GM21390 (cell line): ENCODE data around the gene CYP4A22.
"Not testable (repeated sequence)": the region's sequence is repeated elsewhere in the genome, so short reads cannot be mapped to it uniquely, and the experiment has no call there.

Experiments
- ATAC-seq: cut with Tn5 transposase; IDR thresholded peaks from one replicate; pipeline ENCODE4 v1.9.1; 2021; ENCODE audit not compliant: unreplicated experiment

CYP4A22 gene

GRCh38 chr1:47137198-47137597 is at the start of gene CYP4A22:
TSS of gene CYP4A22 (plus strand) at chr1:47137441. CDS start at chr1:47137486, 45 bp downstream.
- no peak for ATAC-seq

DNA sequence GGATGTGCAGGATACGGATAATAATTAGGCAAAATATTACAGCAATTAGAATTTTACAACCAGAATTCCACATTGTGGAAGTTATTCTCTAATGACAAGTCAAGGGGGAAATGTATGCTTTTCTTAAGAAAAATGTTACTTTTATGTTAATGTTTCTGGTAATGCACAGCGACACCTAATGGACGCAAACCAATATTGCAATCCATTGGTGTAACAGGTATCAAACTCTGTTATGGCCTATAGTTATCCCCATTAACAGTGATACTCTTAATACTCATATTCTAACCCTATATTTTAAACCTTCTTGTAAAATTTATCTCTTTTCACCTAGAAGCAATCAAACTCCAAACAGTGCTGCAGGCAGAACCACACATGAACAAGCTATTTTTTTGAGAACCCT is 47.9 kb upstream of the CYP4A22 start:
- ATAC-seq = not testable (repeated sequence)

DNA sequence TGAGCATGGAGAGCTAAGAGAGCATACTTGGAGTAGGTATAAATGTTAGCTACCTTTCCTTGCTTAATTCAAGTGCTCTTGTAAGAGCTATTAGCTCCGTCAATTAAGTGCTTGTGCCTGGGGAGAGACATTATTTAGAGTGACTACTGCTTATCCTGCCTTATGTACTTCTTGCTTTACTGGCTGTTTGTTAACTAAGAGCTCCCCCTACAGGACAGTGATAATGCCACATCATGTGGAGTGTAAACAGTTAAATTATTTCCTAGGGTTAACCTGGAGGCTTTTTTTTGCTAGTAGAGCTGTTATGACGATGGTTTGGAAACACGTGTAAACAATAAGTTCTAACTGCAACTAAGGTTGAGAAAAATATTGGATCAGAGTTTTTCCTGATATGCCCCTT is 45.8 kb upstream of the CYP4A22 start:
- not testable (repeated sequence) for ATAC-seq

GRCh38 chr1:47104816-47105215 is 32.4 kb upstream of the CYP4A22 start:
- ATAC-seq = no peak

DNA sequence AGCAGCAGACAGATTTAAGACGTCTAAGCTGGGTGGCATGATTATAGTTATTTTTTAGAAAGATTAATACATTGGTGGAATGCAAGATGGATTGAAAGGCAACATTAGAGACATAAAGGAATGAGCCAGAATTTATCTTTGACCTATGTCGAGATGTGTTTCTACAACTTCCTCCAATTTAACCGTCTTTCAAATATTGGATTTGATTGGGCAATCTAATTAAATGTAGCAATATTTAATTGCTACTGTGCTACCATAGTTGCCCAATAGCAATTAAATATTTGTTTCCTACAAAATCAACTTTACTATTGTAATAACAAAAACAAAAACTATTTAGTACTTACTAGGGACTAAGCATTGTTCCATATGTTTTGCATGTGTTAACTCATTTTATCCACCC is 30.4 kb upstream of the CYP4A22 start:
- no peak for ATAC-seq

DNA sequence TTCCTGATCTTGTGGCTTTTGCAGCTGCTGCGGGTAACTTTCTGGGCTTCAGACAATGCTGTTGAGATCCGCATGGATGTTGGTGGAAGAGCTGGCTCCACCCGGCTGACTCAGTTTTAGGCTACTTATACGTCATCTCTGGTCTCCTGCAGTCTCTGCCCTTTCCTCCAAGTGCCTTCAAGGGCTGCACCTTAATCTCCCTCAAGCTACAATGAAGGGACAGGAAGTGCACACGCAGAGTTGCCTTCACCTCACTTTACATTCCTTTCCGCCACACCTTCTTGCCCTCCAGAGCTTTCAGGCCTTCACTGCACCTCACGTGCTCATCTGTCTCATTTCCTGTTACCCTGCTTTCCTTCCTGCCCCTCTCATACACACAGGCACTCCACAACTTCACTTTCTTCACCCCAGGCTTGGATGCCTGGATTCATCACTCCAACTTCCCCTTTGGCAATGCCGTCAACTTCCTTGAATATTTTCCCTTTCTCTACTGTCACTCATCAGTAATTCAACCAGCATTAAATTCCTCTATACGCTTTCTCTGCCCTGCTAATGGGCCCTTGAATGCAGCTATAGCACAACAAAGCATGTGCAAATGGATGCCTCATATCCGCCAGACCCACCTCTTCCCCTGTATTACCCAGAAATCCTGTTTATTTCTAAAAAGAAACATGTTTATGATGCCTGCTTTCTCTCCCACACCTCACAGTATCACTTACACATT is 29.2 kb upstream of the CYP4A22 start:
- not testable (repeated sequence) for ATAC-seq

- ATAC-seq = not testable (repeated sequence)
Measured at GRCh38 chr1:47109482-47109881, 27.8 kb upstream of the CYP4A22 start.

DNA sequence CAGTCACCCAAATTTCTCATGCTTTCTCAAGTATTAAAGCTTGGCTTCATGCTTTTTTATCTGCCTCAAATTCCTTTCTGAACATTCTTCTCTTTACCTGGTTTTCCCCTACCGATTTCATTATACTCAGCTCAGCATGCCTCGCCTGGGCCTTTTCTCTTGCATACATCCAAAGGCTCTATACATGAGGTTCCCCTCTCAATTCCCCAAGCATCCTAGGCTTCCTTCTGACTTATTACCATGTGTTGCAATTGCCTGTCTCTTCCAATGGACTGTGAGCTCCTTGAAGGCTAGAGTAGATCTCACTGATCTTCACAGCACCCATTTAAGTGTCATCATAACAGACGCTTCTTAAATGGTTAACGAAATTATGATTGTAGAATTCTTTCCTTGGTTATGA is 24.1 kb upstream of the CYP4A22 start:
- no peak for ATAC-seq

GRCh38 chr1:47121039-47121438 is 16.2 kb upstream of the CYP4A22 start:
- not testable (repeated sequence) for ATAC-seq

DNA sequence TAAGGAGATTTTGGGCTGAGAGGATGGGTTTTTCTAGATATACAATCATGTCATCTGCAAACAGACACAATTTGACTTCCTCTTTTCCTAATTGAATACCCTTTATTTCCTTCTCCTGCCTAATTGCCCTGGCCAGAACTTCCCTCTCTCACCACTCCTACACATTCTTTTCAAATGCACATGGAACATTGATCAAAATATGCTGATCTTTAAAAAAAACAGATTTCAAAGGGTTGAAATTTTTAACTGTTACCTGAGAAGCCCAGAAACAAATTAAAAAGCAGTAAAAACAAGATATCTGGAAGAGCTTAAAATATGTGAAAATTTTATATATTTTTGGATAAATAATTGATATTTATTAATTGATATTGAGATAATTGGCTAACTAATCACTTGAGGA is 12.4 kb upstream of the CYP4A22 start:
- not testable (repeated sequence) for ATAC-seq

- not testable (repeated sequence) for ATAC-seq
Measured at GRCh38 chr1:47126997-47127396, 10.2 kb upstream of the CYP4A22 start.

DNA sequence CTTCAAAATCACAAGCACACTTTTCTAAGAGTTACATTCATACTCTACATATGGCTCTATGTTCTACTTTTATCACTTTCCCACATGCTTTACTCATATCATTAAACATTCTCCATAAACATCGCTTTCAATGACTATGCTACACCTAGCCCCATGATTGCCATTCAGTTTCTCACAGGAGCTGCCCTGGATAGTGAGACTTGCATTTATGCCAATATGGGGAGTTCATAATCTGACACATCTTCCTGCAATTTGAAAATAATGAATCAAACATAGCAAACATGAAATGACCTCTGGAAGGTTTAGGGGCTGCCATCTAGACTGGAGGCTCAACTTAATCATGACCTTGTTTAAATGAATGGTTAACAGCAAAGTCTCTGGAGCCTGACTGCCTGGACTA is 9.0 kb upstream of the CYP4A22 start:
- no peak for ATAC-seq

DNA sequence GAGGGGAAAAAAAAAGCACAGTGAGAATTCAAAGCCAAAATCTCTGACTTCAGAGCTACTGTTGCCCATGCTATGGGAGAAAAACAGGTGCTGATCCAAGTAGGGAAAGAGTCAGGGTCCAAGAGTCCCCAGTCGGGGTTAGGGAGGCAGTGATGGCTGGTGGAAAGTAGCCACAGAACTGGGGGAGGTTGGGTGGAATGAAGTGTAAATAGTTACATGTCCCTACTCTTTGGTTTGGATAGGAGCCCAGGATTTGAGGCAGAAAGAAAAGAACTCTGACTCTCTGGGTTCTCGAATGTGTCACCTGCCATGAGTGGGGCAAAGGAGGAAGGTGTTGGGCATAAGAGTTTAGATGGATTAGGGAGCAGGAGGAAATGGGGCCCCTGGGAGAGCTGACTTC is 8.4 kb upstream of the CYP4A22 start:
- not testable (repeated sequence) for ATAC-seq

- not testable (repeated sequence) for ATAC-seq
Measured at GRCh38 chr1:47129489-47130230, 7.6 kb upstream of the CYP4A22 start.

GRCh38 chr1:47132665-47133064 is 4.6 kb upstream of the CYP4A22 start:
- not testable (repeated sequence) for ATAC-seq

DNA sequence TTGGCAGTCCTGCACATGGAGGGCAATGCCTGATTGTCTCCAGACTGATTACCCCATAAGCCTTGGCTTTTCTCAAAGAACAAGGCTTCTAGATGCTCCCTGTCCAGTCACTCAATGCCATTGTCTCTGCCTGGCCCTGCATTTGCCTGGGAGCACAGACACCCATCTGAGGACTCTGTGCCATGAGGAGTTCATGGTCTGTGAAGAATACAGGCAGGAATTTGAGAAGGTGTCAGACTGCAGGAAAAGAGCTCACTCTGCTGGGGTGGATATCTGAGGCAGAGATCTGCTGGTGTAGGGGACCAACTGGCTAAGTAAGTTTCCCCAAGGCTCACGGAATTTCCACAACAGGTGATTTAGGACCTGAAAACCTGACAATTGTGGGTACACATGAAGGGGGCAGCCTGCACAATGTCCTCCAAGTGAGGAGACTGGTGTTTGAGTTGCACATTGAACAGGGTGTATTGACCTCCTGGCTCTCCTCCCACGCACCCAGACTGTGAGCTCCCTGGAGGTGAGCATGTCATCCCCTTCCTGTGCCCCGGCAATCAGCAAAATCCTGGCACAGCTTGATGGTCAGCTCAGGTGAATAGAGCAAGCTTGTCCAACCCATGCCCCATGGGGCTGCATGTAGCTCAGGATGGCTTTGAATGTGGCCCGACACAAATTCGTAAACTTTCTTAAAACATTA is 829 bp downstream of the CYP4A22 start:
- no peak for ATAC-seq

- ATAC-seq = not testable (repeated sequence)
Measured at GRCh38 chr1:47140358-47140757, 3.1 kb downstream of the CYP4A22 start.

DNA sequence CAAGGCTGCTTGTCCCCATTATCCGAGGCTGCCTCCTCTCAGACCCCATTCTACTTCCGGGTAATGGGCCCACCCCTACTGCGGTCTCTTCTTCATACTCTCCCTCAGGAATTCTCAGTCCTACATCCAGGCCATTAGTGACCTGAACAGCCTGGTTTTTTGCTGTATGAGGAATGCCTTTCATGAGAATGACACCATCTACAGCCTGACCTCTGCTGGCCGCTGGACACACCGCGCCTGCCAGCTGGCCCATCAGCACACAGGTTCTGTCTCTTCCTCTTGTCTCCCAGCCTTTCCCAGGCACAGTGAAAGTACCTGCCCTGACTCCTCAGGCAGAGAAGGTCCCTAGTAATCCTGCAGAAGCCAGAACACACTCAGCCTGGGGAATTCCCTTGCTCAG is 6.4 kb downstream of the CYP4A22 start:
- ATAC-seq = not testable (repeated sequence)

GRCh38 chr1:47146495-47146894 is 9.3 kb downstream of the CYP4A22 start:
- ATAC-seq = not testable (repeated sequence)

DNA sequence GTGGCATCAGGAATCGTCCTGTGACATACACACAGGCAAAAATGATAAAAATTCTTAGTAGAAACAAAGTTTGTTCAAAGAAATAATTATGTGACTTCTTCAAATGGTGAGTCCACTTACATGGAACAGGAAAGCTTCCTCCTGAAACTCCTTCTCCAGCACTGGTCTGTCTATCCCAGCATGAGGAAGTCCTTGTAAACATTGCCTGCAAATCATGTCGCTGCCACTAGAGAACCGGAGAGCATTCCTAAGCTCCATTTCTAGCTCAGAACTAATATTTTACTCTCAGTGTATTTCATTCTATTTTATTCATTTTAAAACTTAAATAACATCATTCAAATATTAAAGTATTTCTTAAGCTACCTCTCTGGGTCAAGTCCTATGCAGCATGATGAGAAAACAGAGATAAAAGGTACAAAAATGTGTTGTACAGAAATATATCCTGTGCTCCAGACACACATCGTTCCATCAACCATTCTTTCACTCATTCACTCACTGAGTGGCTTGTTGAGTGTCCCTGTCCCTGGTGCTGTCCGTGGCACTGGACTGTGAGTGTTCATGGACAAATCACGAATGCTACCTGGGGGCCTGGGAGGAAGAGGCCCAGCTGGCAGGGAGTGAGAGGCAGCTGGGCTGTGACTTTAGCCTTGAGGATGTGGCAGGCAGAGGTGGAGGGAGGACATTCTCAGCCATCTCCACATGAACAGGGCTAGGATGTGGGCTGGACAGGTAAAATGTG is 10.0 kb downstream of the CYP4A22 start:
- no peak for ATAC-seq

GRCh38 chr1:47149162-47149561 is 11.9 kb downstream of the CYP4A22 start:
- not testable (repeated sequence) for ATAC-seq
